Neuronal stem cell (in vitro differentiated cells): ENCODE measurements around the gene SUGT1.
"Not testable (repeated sequence)": the region's sequence is repeated elsewhere in the genome, so short reads cannot be mapped to it uniquely, and the experiment has no call there.

ENCODE experiments used
- DNase-seq: peaks from one replicate; pipeline ENCODE4 v3.0.0-alpha.2; 2013; ENCODE audit warnings: low spot score
- H2AFZ ChIP-seq: one replicate; pipeline ENCODE4 v1.6.1; 2013; ENCODE audit warnings: mild to moderate bottlenecking, low read length, inconsistent platforms
- H2AK5ac ChIP-seq: 2 replicates; pipeline ENCODE4 v1.6.1; 2013; ENCODE audit warnings: low read depth, mild to moderate bottlenecking, inconsistent platforms, low read length, moderate library complexity, mixed read lengths
- H2BK120ac ChIP-seq: 2 replicates; pipeline ENCODE4 v1.6.1; 2013; ENCODE audit warnings: low read depth, mild to moderate bottlenecking, inconsistent platforms, low read length, moderate library complexity, mixed read lengths
- H2BK12ac ChIP-seq: one replicate; pipeline ENCODE4 v1.6.1; 2013; ENCODE audit warnings: low read length, inconsistent platforms
- H2BK15ac ChIP-seq: 2 replicates; pipeline ENCODE4 v1.6.1; 2013; ENCODE audit warnings: mild to moderate bottlenecking, low read length, inconsistent platforms, mixed read lengths
- H2BK5ac ChIP-seq: one replicate; pipeline ENCODE4 v1.6.1; 2013; ENCODE audit warnings: inconsistent platforms, mild to moderate bottlenecking, low read length, moderate library complexity
- H3K14ac ChIP-seq: one replicate; pipeline ENCODE4 v1.6.1; 2013; ENCODE audit warnings: low read length, inconsistent platforms
- H3K18ac ChIP-seq: 2 replicates; pipeline ENCODE4 v1.6.1; 2013; ENCODE audit warnings: low read length, inconsistent platforms
- H3K23ac ChIP-seq: 2 replicates; pipeline ENCODE4 v1.6.1; 2013; ENCODE audit warnings: low read depth, mild to moderate bottlenecking, mixed read lengths, low read length, inconsistent platforms; ENCODE audit not compliant: poor library complexity
- H3K27ac ChIP-seq: replicated peaks from 3 replicates; pipeline ENCODE4 v1.5.1; 2013; ENCODE audit warnings: low read length, inconsistent platforms
- H3K27me3 ChIP-seq, 3 experiments: 2 replicates each; pipeline ENCODE4 v1.6.1; 2013; ENCODE audit warnings: low read length in 3 of 3, mild to moderate bottlenecking in 2 of 3, inconsistent platforms in 1 of 3, low read depth in 1 of 3, mixed read lengths in 1 of 3, moderate library complexity in 1 of 3; ENCODE audit not compliant: control insufficient read depth in 3 of 3, insufficient read depth in 3 of 3
- H3K36me3 ChIP-seq, 2 donors: replicated peaks in 1 of 2; 2 replicates each; pipeline ENCODE4 v1.6.1; 2013; ENCODE audit warnings: low read length in 2 of 2; ENCODE audit not compliant: control insufficient read depth in 2 of 2, insufficient read depth in 2 of 2
- H3K4ac ChIP-seq: 2 replicates; pipeline ENCODE4 v1.6.1; 2013; ENCODE audit warnings: inconsistent platforms, mild to moderate bottlenecking, low read length, moderate library complexity
- H3K4me1 ChIP-seq, 2 donors: 1 replicate in 1 of 2; 2 replicates in 1 of 2; pipeline ENCODE4 v1.6.1; 2013; ENCODE audit warnings: low read length in 2 of 2, low read depth in 1 of 2; ENCODE audit not compliant: control insufficient read depth in 2 of 2, insufficient read depth in 1 of 2
- H3K4me2 ChIP-seq: one replicate; pipeline ENCODE4 v1.6.1; 2013; ENCODE audit warnings: mild to moderate bottlenecking, low read length, inconsistent platforms; ENCODE audit not compliant: insufficient read depth, poor library complexity, severe bottlenecking
- H3K4me3 ChIP-seq, 2 donors: 2 replicates each; pipeline ENCODE4 v1.5.1; 2013; ENCODE audit warnings: low read length in 2 of 2, mild to moderate bottlenecking in 2 of 2, inconsistent platforms in 1 of 2, moderate library complexity in 1 of 2
- H3K79me1 ChIP-seq: one replicate; pipeline ENCODE4 v1.6.1; 2013; ENCODE audit warnings: low read depth, mild to moderate bottlenecking, inconsistent platforms, low read length, moderate library complexity
- H3K9ac ChIP-seq: one replicate; pipeline ENCODE4 v1.6.1; 2013; ENCODE audit warnings: mild to moderate bottlenecking, low read depth, low read length, inconsistent platforms; ENCODE audit not compliant: poor library complexity
- H3K9me3 ChIP-seq, 2 donors: replicated peaks in 1 of 2; 2 replicates each; pipeline versions ENCODE3 to v1.6.1; 2013; ENCODE audit warnings: low read length in 2 of 2, mild to moderate bottlenecking in 2 of 2, inconsistent platforms in 1 of 2, low read depth in 1 of 2, mixed read lengths in 1 of 2, moderate library complexity in 1 of 2; ENCODE audit not compliant: control insufficient read depth in 2 of 2, insufficient read depth in 1 of 2
- H4K8ac ChIP-seq: one replicate; pipeline ENCODE4 v1.6.1; 2013; ENCODE audit warnings: low read depth, mild to moderate bottlenecking, inconsistent platforms, low read length, moderate library complexity
- H4K91ac ChIP-seq: one replicate; pipeline ENCODE4 v1.6.1; 2013; ENCODE audit warnings: low read length, low read depth, mild to moderate bottlenecking, inconsistent platforms; ENCODE audit not compliant: poor library complexity
- WGBS, 2 donors: extraction: QIAGEN DNeasy Blood & Tissue Kit; methylation state at CpG; one replicate each; pipeline ENCODE4 v1.1.7; 2013; ENCODE audit warnings: missing lambda C conversion rate in 2 of 2, mixed read lengths in 1 of 2; ENCODE audit not compliant: insufficient read length in 2 of 2, insufficient replicate concordance in 1 of 2; ENCODE audit errors: extremely low coverage in 2 of 2; 5-methylcytosine and 5-hydroxymethylcytosine counted together

The SUGT1 gene

GRCh38 chr13:52608184-52608583 is 44.5 kb upstream of the SUGT1 start:
- not testable (repeated sequence) for H3K27me3 ChIP-seq, H3K4me1 ChIP-seq, H3K9ac ChIP-seq, H3K27ac ChIP-seq, H2AK5ac ChIP-seq, H3K18ac ChIP-seq, H3K36me3 ChIP-seq, H2BK15ac ChIP-seq, H4K8ac ChIP-seq, H3K23ac ChIP-seq, H2BK12ac ChIP-seq, H3K4me3 ChIP-seq, H3K9me3 ChIP-seq, H4K91ac ChIP-seq, DNase-seq, H3K79me1 ChIP-seq, H3K4me2 ChIP-seq, H3K14ac ChIP-seq, H3K4ac ChIP-seq, H2BK5ac ChIP-seq, H2BK120ac ChIP-seq
- H2AFZ ChIP-seq: peak overlapping the region; percentile 75
- no CpG with 5 or more reads among the region's 8 CpGs for WGBS, 2 donors

GRCh38 chr13:52609013-52609606 is 43.5 kb upstream of the SUGT1 start:
- no CpG with 5 or more reads among the region's 10 CpGs for WGBS, 2 donors
- H2AK5ac ChIP-seq, H3K18ac ChIP-seq, H3K4me3 ChIP-seq, H2BK12ac ChIP-seq, H3K36me3 ChIP-seq, H2BK120ac ChIP-seq, H3K14ac ChIP-seq, H2AFZ ChIP-seq, H3K9ac ChIP-seq, H3K4me2 ChIP-seq, H3K27me3 ChIP-seq, H2BK5ac ChIP-seq, H2BK15ac ChIP-seq, H3K9me3 ChIP-seq, H3K4me1 ChIP-seq, H4K91ac ChIP-seq, H3K27ac ChIP-seq, H4K8ac ChIP-seq, DNase-seq, H3K79me1 ChIP-seq, H3K4ac ChIP-seq, H3K23ac ChIP-seq: not testable (repeated sequence)

DNA sequence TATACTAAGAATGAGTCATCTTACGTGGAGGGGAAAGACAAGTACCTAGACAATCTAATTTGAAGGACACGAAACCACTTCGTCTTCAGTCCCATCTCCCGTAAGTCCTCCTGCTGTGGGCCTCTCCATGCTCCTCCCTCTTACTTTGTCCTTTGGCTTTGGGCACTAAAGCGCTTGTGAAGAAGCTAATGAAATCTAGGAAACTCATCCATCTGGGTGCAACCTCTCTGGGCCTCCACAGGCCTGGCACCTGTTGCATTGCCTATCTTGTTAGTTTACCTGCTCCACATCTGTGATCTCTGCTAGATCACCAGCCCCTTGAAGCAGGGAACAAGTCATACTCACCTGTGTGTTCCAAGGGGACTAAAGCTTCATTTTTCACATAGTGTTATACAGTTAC is 42.5 kb upstream of the SUGT1 start:
- H3K4me2 ChIP-seq, DNase-seq, H3K4me1 ChIP-seq, H3K27me3 ChIP-seq, H3K27ac ChIP-seq, H4K8ac ChIP-seq, H3K9ac ChIP-seq, H3K79me1 ChIP-seq, H3K4ac ChIP-seq, H2BK120ac ChIP-seq, H4K91ac ChIP-seq, H2BK12ac ChIP-seq, H3K4me3 ChIP-seq, H2AFZ ChIP-seq, H2BK15ac ChIP-seq, H2BK5ac ChIP-seq, H3K14ac ChIP-seq, H3K9me3 ChIP-seq, H3K36me3 ChIP-seq, H2AK5ac ChIP-seq, H3K18ac ChIP-seq, H3K23ac ChIP-seq: not testable (repeated sequence)
- WGBS, 2 donors: no CpG with 5 or more reads among the region's 5 CpGs

GRCh38 chr13:52615134-52615801 is 37.4 kb upstream of the SUGT1 start:
- H3K4ac ChIP-seq: no peak overlapping the region
- H3K9ac ChIP-seq: no peak overlapping the region
- H2BK120ac ChIP-seq: no peak overlapping the region
- H4K8ac ChIP-seq: no peak overlapping the region
- DNase-seq: no peak
- H2AK5ac ChIP-seq: no peak overlapping the region
- WGBS, 2 donors: no CpG with 5 or more reads among the region's 4 CpGs
- H3K27me3 ChIP-seq: no peaks in the 10 kb centered on the region
- H3K18ac ChIP-seq: no peak overlapping the region
- H2BK12ac ChIP-seq: no peak overlapping the region
- H2BK15ac ChIP-seq: no peak overlapping the region
- H3K23ac ChIP-seq: no peak overlapping the region
- H3K4me2 ChIP-seq: no peak overlapping the region
- no peak overlapping the region for H3K27ac ChIP-seq
- H4K91ac ChIP-seq: no peak overlapping the region
- no peak overlapping the region for H2BK5ac ChIP-seq
- H3K4me1 ChIP-seq: peaks cover 0 to 5% of the 10 kb centered on the region in 2 donors
- H2AFZ ChIP-seq: no peak overlapping the region
- H3K9me3 ChIP-seq: no peaks in the 10 kb centered on the region
- no peaks in the 10 kb centered on the region for H3K36me3 ChIP-seq
- H3K4me3 ChIP-seq: no peak overlapping the region
- no peak overlapping the region for H3K14ac ChIP-seq
- peaks cover 3% of the 10 kb centered on the region for H3K79me1 ChIP-seq
